ENCODE results near the gene GPX3. TPM values are rescaled to one million over a fixed set of nuclear protein-coding genes. Genes with fewer than 3 reads are reported as not detected.

Gene GPX3
- polyA plus RNA-seq, 1 of the 3 experiments (the other 2 are of a cell fraction): 3.2 TPM

GRCh38 chr5:151004499-151004898 lies 15.9 kb upstream of the GPX3 start:
- Histone ChIP-seq H3K9me2 (no peaks in the 10 kb centered on the region), H3K36me3 (replicated peaks in 1 of 2; ENCODE audit: control insufficient read depth in 1 of 2, insufficient read depth in 2 of 2, low read length in 1 of 2) (no peaks in the 10 kb centered on the region), H3K27me3 (ENCODE audit: insufficient read depth) (no peaks in the 10 kb centered on the region), H3K4me1 (ENCODE audit: control insufficient read depth in 1 of 2, insufficient read depth in 2 of 2, low read depth in 1 of 2, low read length in 1 of 2) (no peaks in the 10 kb centered on the region; a peak in 1 of 4 replicates), H3K4me3 (ENCODE audit: low read depth in 2 of 2, low read length in 1 of 2) (no peak overlapping the region), H2AFZ (ENCODE audit: low read depth) (no peak overlapping the region), H3K9me3 (no peaks in the 10 kb centered on the region), H3F3A (replicated peaks; ENCODE audit: insufficient read depth) (no peaks in the 10 kb centered on the region), H3K79me2 (ENCODE audit: insufficient read depth) (no peaks in the 10 kb centered on the region), H3K4me2 (no peak overlapping the region), H4K20me1 (ENCODE audit: insufficient read depth) (no peaks in the 10 kb centered on the region), H3K9ac (no peak overlapping the region), H3K27ac (ENCODE audit: low read depth in 2 of 2, low read length in 1 of 2) (no peak overlapping the region)
- POLR2A ChIA-PET: no interaction called here
- WGBS (ENCODE audit: low lambda C conversion rate): 79% methylated on average over 2 of the region's 2 CpGs
- no peak for DNase-seq
- TF ChIP-seq MXI1 (IDR thresholded peaks at IDR 0.05; ENCODE audit: low read depth, low read length) (no peak), FOXM1 (IDR thresholded peaks at IDR 0.05; ENCODE audit: low read depth) (no peak), USF1 (IDR thresholded peaks at IDR 0.05; ENCODE audit: borderline replicate concordance, low read depth) (no peak), TEAD4 (IDR thresholded peaks at IDR 0.05; ENCODE audit: borderline replicate concordance, insufficient read depth) (no peak), CTCF (IDR thresholded peaks at IDR 0.05) (no peak), ELF1 (IDR thresholded peaks at IDR 0.05) (no peak), SMC3 (IDR thresholded peaks at IDR 0.05; ENCODE audit: low read depth, low read length) (no peak), IRF3 (IDR thresholded peaks at IDR 0.05; ENCODE audit: low read depth, low read length) (no peak), REST (IDR thresholded peaks at IDR 0.05; ENCODE audit: low read depth, low read length) (no peak), NRF1 (IDR thresholded peaks at IDR 0.05; ENCODE audit: low read depth, low read length) (no peak), EZH2phosphoT487 (IDR thresholded peaks at IDR 0.05; ENCODE audit: borderline replicate concordance, low read depth) (no peak), YY1 (IDR thresholded peaks at IDR 0.05; ENCODE audit: low read depth) (no peak), RXRA (IDR thresholded peaks at IDR 0.05; ENCODE audit: borderline replicate concordance, low read depth) (no peak), GATA2 (CRISPR knock-in tag; IDR thresholded peaks at IDR 0.05) (no peak), MEF2A (IDR thresholded peaks at IDR 0.05; ENCODE audit: borderline replicate concordance, low read depth) (no peak)
- CTCF ChIA-PET: interaction anchor here (1.6 to 1.8 kb wide), 4 partner anchors 44 to 161 kb away, joined by 4 to 10 read pairs (median 8); no protein-coding TSS in a partner anchor
